H1 (cell line): ENCODE results near the gene WNT9A. TPM values are rescaled to one million over a fixed set of nuclear protein-coding genes. Genes with fewer than 3 reads are reported as not detected.

Experiments
- CTCF ChIA-PET: fragments of 300-600 bp; sonication (Branson Sonifier 250); formaldehyde crosslinking; loops from one replicate; lab custom pipeline; 2021; ENCODE audit not compliant: partially characterized antibody; lab: Charles Lee
- POLR2A ChIA-PET: fragments of 300-600 bp; sonication (Branson Sonifier 250); formaldehyde crosslinking; loops from one replicate; lab custom pipeline; 2021; ENCODE audit warnings: inconsistent platforms; ENCODE audit not compliant: partially characterized antibody; lab: Charles Lee
- DNase-seq, 2 experiments: peaks; one replicate each; pipeline versions ENCODE4 v3.0.0 to v3.0.0-alpha.2; 2010 to 2022; ENCODE audit warnings: low spot score in 2 of 2, low read depth in 1 of 2, mixed read lengths in 1 of 2
- FAIRE-seq: peaks from 2 replicates; lab custom pipeline; 2011; peaks lifted over from hg19 to GRCh38; lab: Jason Lieb, UNC
- H2AFZ ChIP-seq: 2 replicates; pipeline ENCODE4 v1.8.1; 2012; ENCODE audit warnings: low read length, inconsistent platforms
- H2AK5ac ChIP-seq: 2 replicates; pipeline ENCODE4 v1.6.1; 2013; ENCODE audit warnings: low read depth, low read length
- H2BK120ac ChIP-seq: replicated peaks from 2 replicates; pipeline ENCODE3; 2013; ENCODE audit warnings: low read depth, low read length, inconsistent platforms
- H2BK12ac ChIP-seq: 2 replicates; pipeline ENCODE4 v1.6.1; 2013; ENCODE audit warnings: low read depth, low read length
- H2BK15ac ChIP-seq: 2 replicates; pipeline ENCODE4 v1.6.1; 2013; ENCODE audit warnings: low read length
- H2BK20ac ChIP-seq: 2 replicates; pipeline ENCODE4 v1.6.1; 2013; ENCODE audit warnings: low read length
- H2BK5ac ChIP-seq: 2 replicates; pipeline ENCODE4 v1.6.1; 2013; ENCODE audit warnings: low read depth, low read length
- H3K14ac ChIP-seq: 2 replicates; pipeline ENCODE4 v1.6.1; 2013; ENCODE audit warnings: inconsistent platforms; ENCODE audit not compliant: insufficient read length
- H3K18ac ChIP-seq: 2 replicates; pipeline ENCODE4 v1.6.1; 2013; ENCODE audit warnings: low read length; ENCODE audit errors: extremely low read depth
- H3K23ac ChIP-seq: 2 replicates; pipeline ENCODE4 v1.6.1; 2013; ENCODE audit warnings: inconsistent platforms; ENCODE audit not compliant: insufficient read length
- H3K23me2 ChIP-seq: 2 replicates; pipeline ENCODE4 v1.6.1; 2013; ENCODE audit warnings: low read depth, low read length
- H3K27ac ChIP-seq: 2 replicates; pipeline ENCODE4 v1.6.1; 2011; ENCODE audit warnings: low read depth, low read length, inconsistent platforms
- H3K27me3 ChIP-seq, 4 experiments: replicated peaks in 1 of 4; 1 replicate in 1 of 4; 2 replicates in 3 of 4; pipeline versions ENCODE4 v1.6.1 to v1.8.1; 2011 to 2013; ENCODE audit warnings: low read length in 3 of 4, mild to moderate bottlenecking in 3 of 4, inconsistent platforms in 2 of 4, mixed read lengths in 2 of 4, moderate library complexity in 1 of 4; ENCODE audit not compliant: control insufficient read depth in 3 of 4, insufficient read depth in 3 of 4; ENCODE audit errors: extremely low read depth in 1 of 4
- H3K36me3 ChIP-seq, 4 experiments: 2 replicates each; pipeline versions ENCODE4 v1.6.1 to v1.8.1; 2011 to 2013; ENCODE audit warnings: mild to moderate bottlenecking in 4 of 4, low read length in 3 of 4, moderate library complexity in 2 of 4, control low read depth in 1 of 4, inconsistent platforms in 1 of 4; ENCODE audit not compliant: insufficient read depth in 4 of 4, control insufficient read depth in 2 of 4
- H3K4ac ChIP-seq: replicated peaks from 2 replicates; pipeline ENCODE3; 2013; ENCODE audit warnings: low read length, low read depth, mixed read lengths, inconsistent platforms; ENCODE audit not compliant: insufficient read length
- H3K4me1 ChIP-seq, 4 experiments: replicated peaks in 1 of 4; 1 replicate in 1 of 4; 2 replicates in 3 of 4; pipeline versions ENCODE4 v1.6.1 to v1.8.1; 2011 to 2013; ENCODE audit warnings: low read length in 3 of 4, inconsistent platforms in 2 of 4, mixed read lengths in 1 of 4; ENCODE audit not compliant: insufficient read depth in 4 of 4, control insufficient read depth in 3 of 4
- H3K4me2 ChIP-seq, 2 experiments: 2 replicates each; pipeline versions ENCODE4 v1.6.1 to v1.8.1; 2011 to 2013; ENCODE audit warnings: low read depth in 2 of 2, low read length in 2 of 2, control low read depth in 1 of 2, inconsistent platforms in 1 of 2, mild to moderate bottlenecking in 1 of 2; ENCODE audit not compliant: insufficient read depth in 1 of 2
- H3K4me3 ChIP-seq, 4 experiments: fragments of 200-600, 300-600 bp in 1 of 4; sonication (generic), shearing (Covaris generic), sonication (Bioruptor Twin) in 1 of 4; 2 replicates each; pipeline versions ENCODE4 v1.5.1 to v1.8.1; 2011 to 2016; ENCODE audit warnings: low read length in 4 of 4, low read depth in 3 of 4, control low read depth in 2 of 4, inconsistent platforms in 2 of 4, mild to moderate bottlenecking in 2 of 4, mixed read lengths in 1 of 4, moderate library complexity in 1 of 4; ENCODE audit not compliant: insufficient read depth in 2 of 4; ENCODE audit errors: extremely low read depth in 1 of 4
- H3K56ac ChIP-seq: replicated peaks from 2 replicates; pipeline ENCODE3; 2013; ENCODE audit warnings: low read depth, mild to moderate bottlenecking, mixed read lengths, low read length, inconsistent platforms; ENCODE audit not compliant: insufficient read length
- H3K79me1 ChIP-seq: 2 replicates; pipeline ENCODE4 v1.6.1; 2013; ENCODE audit warnings: low read depth, low read length, control low read depth
- H3K79me2 ChIP-seq, 2 experiments: 2 replicates each; pipeline versions ENCODE4 v1.6.1 to v1.8.1; 2012 to 2013; ENCODE audit warnings: low read length in 2 of 2, mild to moderate bottlenecking in 2 of 2, inconsistent platforms in 1 of 2; ENCODE audit not compliant: insufficient read depth in 2 of 2, control insufficient read depth in 1 of 2
- H3K9ac ChIP-seq, 4 experiments: replicated peaks in 1 of 4; 1 replicate in 1 of 4; 2 replicates in 3 of 4; pipeline versions ENCODE4 v1.6.1 to v1.8.1; 2011 to 2013; ENCODE audit warnings: low read depth in 3 of 4, low read length in 3 of 4, control low read depth in 2 of 4, mild to moderate bottlenecking in 2 of 4, moderate library complexity in 2 of 4, inconsistent platforms in 1 of 4; ENCODE audit errors: extremely low read depth in 1 of 4
- H3K9me3 ChIP-seq, 2 experiments: 2 replicates each; pipeline versions ENCODE4 v1.6.1 to v1.8.1; 2012 to 2013; ENCODE audit warnings: mild to moderate bottlenecking in 2 of 2, moderate library complexity in 2 of 2, control low read depth in 1 of 2, inconsistent platforms in 1 of 2, low read depth in 1 of 2, low read length in 1 of 2, mixed read lengths in 1 of 2; ENCODE audit not compliant: insufficient read depth in 2 of 2
- H4K20me1 ChIP-seq, 2 experiments: replicated peaks in 1 of 2; 2 replicates each; pipeline versions ENCODE3 to v1.8.1; 2011 to 2013; ENCODE audit warnings: inconsistent platforms in 2 of 2, low read length in 2 of 2, mild to moderate bottlenecking in 1 of 2; ENCODE audit not compliant: insufficient read depth in 2 of 2, control insufficient read depth in 1 of 2
- H4K5ac ChIP-seq: 2 replicates; pipeline ENCODE4 v1.6.1; 2013; ENCODE audit warnings: low read length, low read depth, mixed read lengths, inconsistent platforms; ENCODE audit not compliant: insufficient read length
- H4K8ac ChIP-seq: 2 replicates; pipeline ENCODE4 v1.8.0; 2013; ENCODE audit warnings: mild to moderate bottlenecking, moderate library complexity, low read length, inconsistent platforms; ENCODE audit not compliant: insufficient read depth; ENCODE audit errors: extremely low read depth
- H4K91ac ChIP-seq: replicated peaks from 2 replicates; pipeline ENCODE3; 2013; ENCODE audit warnings: low read length, mixed read lengths, inconsistent platforms; ENCODE audit not compliant: insufficient read length
- CREB1 ChIP-seq: IDR thresholded peaks from 2 replicates; pipeline ENCODE4 v1.6.1; 2012; ENCODE audit warnings: inconsistent platforms
- MAX ChIP-seq: IDR thresholded peaks from 2 replicates; pipeline ENCODE4 v1.6.1; 2012; ENCODE audit warnings: inconsistent platforms
- RAD21 ChIP-seq, 2 experiments: IDR thresholded peaks in 1 of 2; conservative IDR thresholded peaks in 1 of 2; 2 replicates each; pipeline ENCODE4 v1.6.1; 2011; ENCODE audit warnings: low read depth in 2 of 2, low read length in 2 of 2, improper control_type of control experiment in 1 of 2, inconsistent platforms in 1 of 2, mild to moderate bottlenecking in 1 of 2, moderate library complexity in 1 of 2
- RBBP5 ChIP-seq: IDR thresholded peaks from 2 replicates; pipeline ENCODE4 v1.7.1; 2012; ENCODE audit warnings: low read depth, mild to moderate bottlenecking, inconsistent platforms, low read length, moderate library complexity, borderline replicate concordance
- WGBS, 2 experiments: shearing (Covaris generic) in 1 of 2; methylation state at CpG; one replicate each; pipeline versions ENCODE4 v1.1.6 to v1.1.7; 2013 to 2015; ENCODE audit warnings: low lambda C conversion rate in 2 of 2, mixed read lengths in 2 of 2, inconsistent platforms in 1 of 2, low coverage in 1 of 2, missing lambda C conversion rate in 1 of 2; ENCODE audit not compliant: insufficient replicate concordance in 2 of 2, insufficient coverage in 1 of 2, insufficient read length in 1 of 2; ENCODE audit errors: extremely low coverage in 1 of 2, missing lambda C conversion rate in 1 of 2; 5-methylcytosine and 5-hydroxymethylcytosine counted together
- polyA plus RNA-seq, 7 experiments: library from polyadenylated mRNA; depleted of rRNA in 3 of 7; stranded (reverse) in 5 of 7; unstranded in 2 of 7; fragments of >200 nt in 5 of 7; fragments of 200-250 nt in 2 of 7; gene quantifications; 1 replicate in 5 of 7; 2 replicates in 1 of 7; 4 replicates in 1 of 7; pipeline versions ENCODE4 v1.2.1 to v1.2.3, GENCODE V29; 2011 to 2013; ENCODE audit warnings: missing spikeins in 2 of 7, mixed read lengths in 2 of 7
- total RNA-seq: library from RNA; stranded (reverse); fragmentation: NEBNext Ultra II Directional; extraction: Animal tissue kit (Norgen Biotek cat#: 25700); gene quantifications from 2 replicates; pipeline ENCODE4 v1.2.1, GENCODE V29; 2021

WNT9A gene
- total and polyA plus RNA-seq, 2 of the 8 experiments (the other 6 are each of a cell fraction or from before 2014, with no cell fraction given), result 1.1 to 1.5 TPM

DNA sequence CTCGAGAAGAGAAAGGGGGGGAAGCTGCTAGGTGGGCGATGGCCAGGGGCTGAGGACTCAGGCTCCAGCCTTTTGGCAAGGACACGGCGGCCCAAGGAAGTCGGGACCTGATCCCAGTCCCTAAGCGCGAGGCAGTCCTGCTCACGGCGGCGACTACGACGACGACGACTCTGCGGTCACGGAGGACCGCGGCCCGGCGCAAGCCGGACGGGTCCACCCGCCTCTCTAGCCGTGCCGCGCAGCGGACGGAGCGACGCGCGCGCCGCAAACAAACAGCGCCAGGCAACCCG is 401 bp downstream of the WNT9A start:
- H3K79me1 ChIP-seq, result no peaks in the 10 kb centered on the region
- H3K18ac ChIP-seq, result peak overlapping the region; percentile 36
- no peaks in the 10 kb centered on the region for H3K79me2 ChIP-seq
- H4K8ac ChIP-seq, result peak overlapping the region; percentile 57
- H2BK15ac ChIP-seq, result no peak overlapping the region
- peaks cover 0 to 19% (median 10%) of the 10 kb centered on the region in 4 experiments; a peak in 5 of 7 replicates for H3K4me1 ChIP-seq
- H2AK5ac ChIP-seq, result no peak overlapping the region
- H2BK20ac ChIP-seq, result no peak overlapping the region
- no peak overlapping the region for H3K23ac ChIP-seq
- ChIA-PET CTCF (interaction anchor here (0.8 to 5.7 kb wide), 5 partner anchors 159 to 466 kb away, joined by 3 to 44 read pairs (median 7); no protein-coding TSS in a partner anchor), POLR2A (interaction anchor here (0.7 to 1.2 kb wide), 3 partner anchors 159 to 212 kb away, joined by 3 to 5 read pairs (median 3); partner anchors contain the start of genes JMJD4 and SNAP47)
- H2BK12ac ChIP-seq, result no peak overlapping the region
- H3K36me3 ChIP-seq, result no peaks in the 10 kb centered on the region
- no peak overlapping the region for H3K14ac ChIP-seq
- no peak for FAIRE-seq
- H2AFZ ChIP-seq, result no peak overlapping the region; the same call in 1 of the 2 replicates
- H4K5ac ChIP-seq, result no peak overlapping the region
- H4K91ac ChIP-seq, result no peak overlapping the region
- H3K23me2 ChIP-seq, result peaks cover 12% of the 10 kb centered on the region
- no peak for DNase-seq
- no peak overlapping the region for H2BK120ac ChIP-seq
- peaks cover 0 to 8% of the 10 kb centered on the region in 2 experiments for H4K20me1 ChIP-seq
- WGBS, 2 experiments, result 2% methylated on average over 22 of the region's 36 CpGs; no CpG with 5 or more reads in 1 of the 2 experiments
- peak overlapping the region; percentile 48 to 72 (median 65) for H3K4me3 ChIP-seq
- H3K4ac ChIP-seq, result no peak overlapping the region
- no peak overlapping the region for H2BK5ac ChIP-seq
- peaks cover 9 to 22% (median 18%) of the 10 kb centered on the region in 4 experiments for H3K27me3 ChIP-seq
- H3K4me2 ChIP-seq, result peak overlapping the region; percentile 80 to 94
- H3K9me3 ChIP-seq, result no peaks in the 10 kb centered on the region
- peak overlapping the region in 3 of 4 experiments; percentile 9 to 46 (median 46); a peak in 2 of 7 replicates for H3K9ac ChIP-seq
- TF ChIP-seq RAD21 (IDR thresholded peaks at IDR 0.05 in 1 of 2, conservative IDR thresholded peaks at IDR 0.05 in 1 of 2; ENCODE audit: low read depth in 2 of 2, low read length in 2 of 2) (no peak), RBBP5 (0 out of 2 replicates have a peak, but pooled peaks have one; percentile 25), CREB1 (no peak), MAX (no peak)
- H3K27ac ChIP-seq, result no peak overlapping the region
- no peak overlapping the region for H3K56ac ChIP-seq
